ENCODE results near the gene CFB.
"Not testable (repeated sequence)": the region's sequence is repeated elsewhere in the genome, so short reads cannot be mapped to it uniquely, and the experiment has no call there.

DNA sequence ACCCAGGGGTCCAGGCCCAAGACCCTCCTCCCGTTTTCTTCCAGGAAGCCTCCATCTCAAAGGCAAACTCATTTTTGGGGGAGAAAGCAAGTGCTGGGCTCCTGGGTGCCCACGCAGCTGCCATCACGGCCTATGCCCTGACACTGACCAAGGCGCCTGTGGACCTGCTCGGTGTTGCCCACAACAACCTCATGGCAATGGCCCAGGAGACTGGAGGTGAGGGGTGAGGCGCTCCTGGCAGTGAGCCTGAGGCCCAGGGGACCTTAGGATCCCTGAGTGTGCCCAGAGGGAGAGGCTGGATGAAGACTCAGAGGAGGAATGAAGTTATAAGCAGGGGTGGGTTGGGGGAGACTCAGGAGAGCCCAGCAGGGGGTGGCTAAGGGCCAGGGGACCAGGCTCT is 50.5 kb downstream of the CFB start:
- TF ChIP-seq, protein P1, sequence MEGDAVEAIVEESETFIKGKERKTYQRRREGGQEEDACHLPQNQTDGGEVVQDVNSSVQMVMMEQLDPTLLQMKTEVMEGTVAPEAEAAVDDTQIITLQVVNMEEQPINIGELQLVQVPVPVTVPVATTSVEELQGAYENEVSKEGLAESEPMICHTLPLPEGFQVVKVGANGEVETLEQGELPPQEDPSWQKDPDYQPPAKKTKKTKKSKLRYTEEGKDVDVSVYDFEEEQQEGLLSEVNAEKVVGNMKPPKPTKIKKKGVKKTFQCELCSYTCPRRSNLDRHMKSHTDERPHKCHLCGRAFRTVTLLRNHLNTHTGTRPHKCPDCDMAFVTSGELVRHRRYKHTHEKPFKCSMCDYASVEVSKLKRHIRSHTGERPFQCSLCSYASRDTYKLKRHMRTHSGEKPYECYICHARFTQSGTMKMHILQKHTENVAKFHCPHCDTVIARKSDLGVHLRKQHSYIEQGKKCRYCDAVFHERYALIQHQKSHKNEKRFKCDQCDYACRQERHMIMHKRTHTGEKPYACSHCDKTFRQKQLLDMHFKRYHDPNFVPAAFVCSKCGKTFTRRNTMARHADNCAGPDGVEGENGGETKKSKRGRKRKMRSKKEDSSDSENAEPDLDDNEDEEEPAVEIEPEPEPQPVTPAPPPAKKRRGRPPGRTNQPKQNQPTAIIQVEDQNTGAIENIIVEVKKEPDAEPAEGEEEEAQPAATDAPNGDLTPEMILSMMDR (IDR thresholded peaks at IDR 0.05) = not testable (repeated sequence)
- not testable (repeated sequence) for TF ChIP-seq POLR2A, EP300 (IDR thresholded peaks at IDR 0.05)

Data from suprapubic skin (tissue), 3 donors.